WTC11 (cell line): ENCODE measurements around the gene MTF1.

Experiments
- CBFB ChIP-seq: sonication (generic); formaldehyde crosslinking; IDR thresholded peaks from 2 replicates; pipeline ENCODE4 v1.8.1; 2022; ENCODE audit warnings: mild to moderate bottlenecking, low read depth, missing genetic modification reagents
- GTF2I ChIP-seq: fragments of 250-450 bp; sonication (Bioruptor Pico); conservative IDR thresholded peaks from 2 replicates; pipeline ENCODE4 v1.4.0; 2021; ENCODE audit warnings: mild to moderate bottlenecking
- MLX ChIP-seq: sonication (generic); formaldehyde crosslinking; IDR thresholded peaks from 2 replicates; pipeline ENCODE4 v1.8.1; 2023; ENCODE audit warnings: mild to moderate bottlenecking, missing genetic modification reagents, moderate library complexity
- NFATC4 ChIP-seq: fragments of 250-450 bp; sonication (Bioruptor Pico); IDR thresholded peaks from 2 replicates; pipeline ENCODE4 v1.9.0; 2021; ENCODE audit warnings: mild to moderate bottlenecking
- SMAD4 ChIP-seq: sonication (generic); formaldehyde crosslinking; IDR thresholded peaks from 2 replicates; pipeline ENCODE4 v1.8.0; 2022; ENCODE audit warnings: mild to moderate bottlenecking, missing genetic modification reagents
- TP53 ChIP-seq: sonication (generic); formaldehyde crosslinking; IDR thresholded peaks from 2 replicates; pipeline ENCODE4 v1.8.1; 2023; ENCODE audit warnings: mild to moderate bottlenecking, missing genetic modification reagents
- ZNF121 ChIP-seq: sonication (generic); formaldehyde crosslinking; IDR thresholded peaks from 2 replicates; pipeline ENCODE4 v1.8.0; 2023; ENCODE audit warnings: missing genetic modification reagents
- ZNF232 ChIP-seq: sonication (generic); formaldehyde crosslinking; IDR thresholded peaks from 2 replicates; pipeline ENCODE4 v1.8.0; 2022; ENCODE audit warnings: mild to moderate bottlenecking, missing genetic modification reagents
- ZNF263 ChIP-seq: sonication (generic); formaldehyde crosslinking; IDR thresholded peaks from 2 replicates; pipeline ENCODE4 v1.8.1; 2022; ENCODE audit warnings: low read depth, mild to moderate bottlenecking, moderate library complexity, missing genetic modification reagents
- TF ChIP-seq, protein P1 (sequence below): fragments of 200-600 bp; IDR thresholded peaks from 2 replicates; pipeline ENCODE4 v1.8.0; 2022; ENCODE audit warnings: antibody characterized with exemption
- TF ChIP-seq, protein P2 (sequence below): sonication (generic); formaldehyde crosslinking; IDR thresholded peaks from 2 replicates; pipeline ENCODE4 v1.8.0; 2022; ENCODE audit warnings: mild to moderate bottlenecking, missing genetic modification reagents
- TF ChIP-seq, protein P3 (sequence below): sonication (generic); formaldehyde crosslinking; IDR thresholded peaks from 2 replicates; pipeline ENCODE4 v1.8.0; 2022; ENCODE audit warnings: mild to moderate bottlenecking, missing genetic modification reagents

GRCh38 chr1:37888022-37888700, 28.8 kb upstream of the MTF1 start:
- TF ChIP-seq ZNF263 (no peak), GTF2I (CRISPR knock-in tag) (no peak), TP53 (CRISPR knock-in tag) (no peak), CBFB (CRISPR knock-in tag) (no peak), ZNF121 (CRISPR knock-in tag) (no peak), ZNF232 (CRISPR knock-in tag) (no peak), SMAD4 (CRISPR knock-in tag) (no peak), MLX (no peak), NFATC4 (no peak)
- TF ChIP-seq, protein P1, sequence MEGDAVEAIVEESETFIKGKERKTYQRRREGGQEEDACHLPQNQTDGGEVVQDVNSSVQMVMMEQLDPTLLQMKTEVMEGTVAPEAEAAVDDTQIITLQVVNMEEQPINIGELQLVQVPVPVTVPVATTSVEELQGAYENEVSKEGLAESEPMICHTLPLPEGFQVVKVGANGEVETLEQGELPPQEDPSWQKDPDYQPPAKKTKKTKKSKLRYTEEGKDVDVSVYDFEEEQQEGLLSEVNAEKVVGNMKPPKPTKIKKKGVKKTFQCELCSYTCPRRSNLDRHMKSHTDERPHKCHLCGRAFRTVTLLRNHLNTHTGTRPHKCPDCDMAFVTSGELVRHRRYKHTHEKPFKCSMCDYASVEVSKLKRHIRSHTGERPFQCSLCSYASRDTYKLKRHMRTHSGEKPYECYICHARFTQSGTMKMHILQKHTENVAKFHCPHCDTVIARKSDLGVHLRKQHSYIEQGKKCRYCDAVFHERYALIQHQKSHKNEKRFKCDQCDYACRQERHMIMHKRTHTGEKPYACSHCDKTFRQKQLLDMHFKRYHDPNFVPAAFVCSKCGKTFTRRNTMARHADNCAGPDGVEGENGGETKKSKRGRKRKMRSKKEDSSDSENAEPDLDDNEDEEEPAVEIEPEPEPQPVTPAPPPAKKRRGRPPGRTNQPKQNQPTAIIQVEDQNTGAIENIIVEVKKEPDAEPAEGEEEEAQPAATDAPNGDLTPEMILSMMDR = no peak
- TF ChIP-seq, protein P2, sequence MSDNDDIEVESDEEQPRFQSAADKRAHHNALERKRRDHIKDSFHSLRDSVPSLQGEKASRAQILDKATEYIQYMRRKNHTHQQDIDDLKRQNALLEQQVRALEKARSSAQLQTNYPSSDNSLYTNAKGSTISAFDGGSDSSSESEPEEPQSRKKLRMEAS (CRISPR knock-in tag) = no peak
- TF ChIP-seq, protein P3, sequence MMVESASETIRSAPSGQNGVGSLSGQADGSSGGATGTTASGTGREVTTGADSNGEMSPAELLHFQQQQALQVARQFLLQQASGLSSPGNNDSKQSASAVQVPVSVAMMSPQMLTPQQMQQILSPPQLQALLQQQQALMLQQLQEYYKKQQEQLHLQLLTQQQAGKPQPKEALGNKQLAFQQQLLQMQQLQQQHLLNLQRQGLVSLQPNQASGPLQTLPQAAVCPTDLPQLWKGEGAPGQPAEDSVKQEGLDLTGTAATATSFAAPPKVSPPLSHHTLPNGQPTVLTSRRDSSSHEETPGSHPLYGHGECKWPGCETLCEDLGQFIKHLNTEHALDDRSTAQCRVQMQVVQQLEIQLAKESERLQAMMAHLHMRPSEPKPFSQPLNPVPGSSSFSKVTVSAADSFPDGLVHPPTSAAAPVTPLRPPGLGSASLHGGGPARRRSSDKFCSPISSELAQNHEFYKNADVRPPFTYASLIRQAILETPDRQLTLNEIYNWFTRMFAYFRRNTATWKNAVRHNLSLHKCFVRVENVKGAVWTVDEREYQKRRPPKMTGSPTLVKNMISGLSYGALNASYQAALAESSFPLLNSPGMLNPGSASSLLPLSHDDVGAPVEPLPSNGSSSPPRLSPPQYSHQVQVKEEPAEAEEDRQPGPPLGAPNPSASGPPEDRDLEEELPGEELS (CRISPR knock-in tag) = no peak
